ENCODE data around the gene SLC43A2.

SLC43A2 gene

DNA sequence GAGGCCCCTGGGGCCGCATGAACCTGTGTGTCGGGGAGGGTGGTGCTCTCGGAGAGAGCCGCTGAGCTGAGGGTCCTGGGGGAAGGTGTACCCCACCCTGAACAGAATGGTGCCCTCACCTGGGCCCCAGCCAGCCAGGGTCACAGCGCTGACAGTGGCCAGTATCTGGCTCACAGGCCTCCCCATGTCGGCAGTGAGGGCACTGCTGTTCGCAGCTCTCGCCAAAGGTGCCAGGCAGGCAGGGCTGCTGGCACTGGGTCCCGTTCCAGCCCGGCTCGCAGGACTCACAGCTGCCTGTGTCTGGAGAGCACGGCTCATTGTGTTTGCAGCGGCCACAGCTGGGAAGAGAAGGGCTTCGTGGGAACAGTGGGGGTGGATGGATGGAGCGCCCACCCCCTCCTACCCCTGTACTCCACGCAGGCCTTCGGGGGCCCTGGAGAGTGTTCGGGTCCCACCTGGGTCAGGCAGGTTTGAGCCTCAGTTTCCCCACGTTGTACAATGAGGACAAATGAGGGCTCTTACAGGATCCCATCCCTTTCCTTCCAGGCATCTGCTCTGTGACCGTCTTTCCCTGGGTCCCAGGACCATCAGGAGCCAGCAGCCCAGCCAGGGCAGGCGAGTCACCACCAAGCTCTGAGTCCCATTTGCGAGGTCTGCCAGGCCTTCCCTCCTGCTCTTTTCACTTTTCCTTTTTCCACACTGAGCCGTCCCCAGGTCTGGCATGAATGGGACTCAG is 11.9 kb upstream of the SLC43A2 start:
- H3K27me3 ChIP-seq (ENCODE audit: control insufficient read depth in 1 of 2, insufficient read depth in 2 of 2, low read length in 2 of 2): no peaks in the 10 kb centered on the region
- peaks cover 5% of the 10 kb centered on the region for H3K4me1 ChIP-seq (ENCODE audit: insufficient read depth, low read length)
- H3K27ac ChIP-seq (ENCODE audit: low read depth, low read length): no peak overlapping the region
- no peaks in the 10 kb centered on the region for H3K9me3 ChIP-seq (ENCODE audit: low read length)
- no peak overlapping the region for H3K9ac ChIP-seq (ENCODE audit: low read length)
- no peaks in the 10 kb centered on the region for H3K36me3 ChIP-seq (ENCODE audit: insufficient read depth, low read length)
- H3K4me3 ChIP-seq (ENCODE audit: low read depth in 1 of 2, low read length in 2 of 2): no peak overlapping the region

DNA sequence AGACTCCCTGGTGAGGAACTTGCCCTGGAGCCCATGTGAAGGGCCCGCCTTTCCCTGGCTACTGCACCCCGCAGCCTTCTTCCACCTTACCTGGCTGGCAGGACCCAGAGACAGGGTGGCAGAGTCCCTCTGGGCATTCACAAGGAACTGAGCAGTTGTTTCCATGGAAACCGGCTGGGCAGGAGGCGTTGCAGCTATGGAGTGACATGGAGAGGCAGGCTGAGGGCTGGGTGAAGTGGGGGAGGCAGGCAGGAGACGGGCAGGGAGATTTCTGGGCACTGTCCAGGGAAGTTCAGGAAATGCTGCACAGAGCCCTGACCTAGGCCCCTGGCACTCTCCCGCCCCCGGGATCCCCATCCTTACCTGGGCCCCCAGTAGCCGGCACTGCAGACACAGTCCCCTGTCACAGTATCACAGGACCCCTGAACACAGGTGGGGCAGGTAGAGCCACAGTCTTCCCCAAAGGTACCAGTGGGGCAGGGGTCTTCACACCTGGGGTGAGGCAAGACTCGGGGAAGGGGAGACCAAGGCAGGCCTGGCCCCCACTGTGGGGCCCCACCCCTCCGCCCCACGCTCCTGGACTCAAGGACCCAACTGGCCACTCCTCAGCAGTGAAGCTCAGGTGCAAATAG is 11.0 kb upstream of the SLC43A2 start:
- H3K9ac ChIP-seq (ENCODE audit: low read length): no peak overlapping the region
- H3K27me3 ChIP-seq (ENCODE audit: control insufficient read depth in 1 of 2, insufficient read depth in 2 of 2, low read length in 2 of 2): no peaks in the 10 kb centered on the region
- no peaks in the 10 kb centered on the region for H3K36me3 ChIP-seq (ENCODE audit: insufficient read depth, low read length)
- no peaks in the 10 kb centered on the region for H3K9me3 ChIP-seq (ENCODE audit: low read length)
- H3K4me1 ChIP-seq (ENCODE audit: insufficient read depth, low read length): peaks cover 5% of the 10 kb centered on the region
- H3K27ac ChIP-seq (ENCODE audit: low read depth, low read length): no peak overlapping the region
- no peak overlapping the region for H3K4me3 ChIP-seq (ENCODE audit: low read depth in 1 of 2, low read length in 2 of 2)

DNA sequence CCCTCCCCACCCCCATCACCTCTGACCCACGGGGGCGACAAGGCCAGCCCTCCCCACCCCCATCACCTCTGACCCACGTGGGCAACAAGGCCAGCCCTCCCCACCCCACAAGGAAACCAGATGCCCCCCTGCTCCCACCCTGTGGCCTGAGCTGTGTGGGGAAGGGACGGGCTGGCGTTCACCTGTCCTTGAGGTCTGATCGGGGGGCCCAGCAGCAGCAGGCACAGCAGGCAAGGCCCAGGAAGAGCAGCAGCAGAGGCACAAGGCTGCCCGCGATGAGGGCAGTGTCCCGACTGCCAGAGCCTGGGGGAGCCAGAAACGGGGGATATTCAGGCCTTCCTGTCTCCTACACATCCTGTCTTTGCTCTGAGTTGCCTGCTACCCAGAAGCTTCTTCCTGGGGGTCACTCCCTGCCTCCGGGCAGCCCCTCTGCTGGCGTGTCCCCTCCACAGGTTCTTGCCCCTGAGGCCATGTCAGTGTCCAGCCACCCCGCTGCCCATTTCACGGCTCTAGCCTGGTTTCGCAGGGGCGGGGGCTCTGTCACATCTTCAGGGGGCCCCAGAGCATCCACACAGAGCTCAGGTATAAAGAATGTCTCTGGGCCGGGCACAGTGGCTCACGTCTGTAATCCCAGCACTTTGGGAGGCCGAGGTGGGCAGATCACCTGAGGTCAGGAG is 10.1 kb upstream of the SLC43A2 start:
- Histone ChIP-seq H3K36me3 (ENCODE audit: insufficient read depth, low read length) (no peaks in the 10 kb centered on the region), H3K9me3 (ENCODE audit: low read length) (no peaks in the 10 kb centered on the region), H3K4me3 (ENCODE audit: low read depth in 1 of 2, low read length in 2 of 2) (no peak overlapping the region), H3K27me3 (ENCODE audit: control insufficient read depth in 1 of 2, insufficient read depth in 2 of 2, low read length in 2 of 2) (no peaks in the 10 kb centered on the region), H3K27ac (ENCODE audit: low read depth, low read length) (no peak overlapping the region), H3K4me1 (ENCODE audit: insufficient read depth, low read length) (no peaks in the 10 kb centered on the region), H3K9ac (ENCODE audit: low read length) (no peak overlapping the region)

- H3K9me3 ChIP-seq (ENCODE audit: low read length): no peaks in the 10 kb centered on the region
- no peaks in the 10 kb centered on the region for H3K4me1 ChIP-seq (ENCODE audit: insufficient read depth, low read length)
- H3K9ac ChIP-seq (ENCODE audit: low read length): no peak overlapping the region
- no peaks in the 10 kb centered on the region for H3K27me3 ChIP-seq (ENCODE audit: control insufficient read depth in 1 of 2, insufficient read depth in 2 of 2, low read length in 2 of 2)
- H3K27ac ChIP-seq (ENCODE audit: low read depth, low read length): no peak overlapping the region
- no peaks in the 10 kb centered on the region for H3K36me3 ChIP-seq (ENCODE audit: insufficient read depth, low read length)
- no peak overlapping the region for H3K4me3 ChIP-seq (ENCODE audit: low read depth in 1 of 2, low read length in 2 of 2)
Measured at GRCh38 chr17:1638171-1638590, 9.5 kb upstream of the SLC43A2 start.

- no peaks in the 10 kb centered on the region for H3K36me3 ChIP-seq (ENCODE audit: insufficient read depth, low read length)
Measured at GRCh38 chr17:1636732-1637285, 8.2 kb upstream of the SLC43A2 start.

GRCh38 chr17:1635675-1636465 is 7.2 kb upstream of the SLC43A2 start:
- no peak overlapping the region for H3K9ac ChIP-seq (ENCODE audit: low read length)
- no peaks in the 10 kb centered on the region for H3K36me3 ChIP-seq (ENCODE audit: insufficient read depth, low read length)
- H3K4me3 ChIP-seq (ENCODE audit: low read depth in 1 of 2, low read length in 2 of 2): no peak overlapping the region

More at GRCh38 chr17:1636732-1637285, 8.2 kb upstream of the SLC43A2 start:
- no peak overlapping the region for H3K27ac ChIP-seq (ENCODE audit: low read depth, low read length)
- no peaks in the 10 kb centered on the region for H3K27me3 ChIP-seq (ENCODE audit: control insufficient read depth in 1 of 2, insufficient read depth in 2 of 2, low read length in 2 of 2)
- no peaks in the 10 kb centered on the region for H3K4me1 ChIP-seq (ENCODE audit: insufficient read depth, low read length)
- H3K9me3 ChIP-seq (ENCODE audit: low read length): no peaks in the 10 kb centered on the region
- no peak overlapping the region for H3K9ac ChIP-seq (ENCODE audit: low read length)
- H3K4me3 ChIP-seq (ENCODE audit: low read depth in 1 of 2, low read length in 2 of 2): no peak overlapping the region

GRCh38 chr17:1634841-1635650 is 6.4 kb upstream of the SLC43A2 start:
- H3K4me1 ChIP-seq (ENCODE audit: insufficient read depth, low read length): no peaks in the 10 kb centered on the region

More at GRCh38 chr17:1635675-1636465, 7.2 kb upstream of the SLC43A2 start:
- H3K27me3 ChIP-seq (ENCODE audit: control insufficient read depth in 1 of 2, insufficient read depth in 2 of 2, low read length in 2 of 2): no peaks in the 10 kb centered on the region
- no peak overlapping the region for H3K27ac ChIP-seq (ENCODE audit: low read depth, low read length)
- no peaks in the 10 kb centered on the region for H3K9me3 ChIP-seq (ENCODE audit: low read length)
- H3K4me1 ChIP-seq (ENCODE audit: insufficient read depth, low read length): no peaks in the 10 kb centered on the region

GRCh38 chr17:1630662-1631061 is 2.0 kb upstream of the SLC43A2 start:
- Histone ChIP-seq H3K27me3 (ENCODE audit: control insufficient read depth in 1 of 2, insufficient read depth in 2 of 2, low read length in 2 of 2) (no peaks in the 10 kb centered on the region), H3K4me1 (ENCODE audit: insufficient read depth, low read length) (peaks cover 22% of the 10 kb centered on the region), H3K4me3 (ENCODE audit: low read depth in 1 of 2, low read length in 2 of 2) (no peak overlapping the region), H3K9me3 (ENCODE audit: low read length) (no peaks in the 10 kb centered on the region), H3K27ac (ENCODE audit: low read depth, low read length) (no peak overlapping the region), H3K9ac (ENCODE audit: low read length) (no peak overlapping the region), H3K36me3 (ENCODE audit: insufficient read depth, low read length) (no peaks in the 10 kb centered on the region)

More at GRCh38 chr17:1634841-1635650, 6.4 kb upstream of the SLC43A2 start:
- Histone ChIP-seq H3K4me3 (ENCODE audit: low read depth in 1 of 2, low read length in 2 of 2) (no peak overlapping the region), H3K9ac (ENCODE audit: low read length) (no peak overlapping the region), H3K9me3 (ENCODE audit: low read length) (no peaks in the 10 kb centered on the region), H3K36me3 (ENCODE audit: insufficient read depth, low read length) (no peaks in the 10 kb centered on the region), H3K27ac (ENCODE audit: low read depth, low read length) (no peak overlapping the region), H3K27me3 (ENCODE audit: control insufficient read depth in 1 of 2, insufficient read depth in 2 of 2, low read length in 2 of 2) (no peaks in the 10 kb centered on the region)

- no peaks in the 10 kb centered on the region for H3K9me3 ChIP-seq (ENCODE audit: low read length)
- H3K4me3 ChIP-seq (ENCODE audit: low read depth in 1 of 2, low read length in 2 of 2): peak overlapping the region; percentile 86 to 90
- H3K4me1 ChIP-seq (ENCODE audit: insufficient read depth, low read length): peaks cover 22% of the 10 kb centered on the region
- no peaks in the 10 kb centered on the region for H3K36me3 ChIP-seq (ENCODE audit: insufficient read depth, low read length)
- peak overlapping the region; percentile 88 for H3K27ac ChIP-seq (ENCODE audit: low read depth, low read length)
- peak overlapping the region; percentile 68 for H3K9ac ChIP-seq (ENCODE audit: low read length)
- no peaks in the 10 kb centered on the region for H3K27me3 ChIP-seq (ENCODE audit: control insufficient read depth in 1 of 2, insufficient read depth in 2 of 2, low read length in 2 of 2)
Measured at GRCh38 chr17:1629504-1630310, 1.1 kb upstream of the SLC43A2 start.
